HG03103 (cell line): ENCODE results near the gene TRPV2.
"Not testable (repeated sequence)": the region's sequence is repeated elsewhere in the genome, so short reads cannot be mapped to it uniquely, and the experiment has no call there.

Experiments used
- ATAC-seq: cut with Tn5 transposase; IDR thresholded peaks from one replicate; pipeline ENCODE4 v1.9.1; 2021; ENCODE audit warnings: low read depth; ENCODE audit not compliant: unreplicated experiment

Gene TRPV2

DNA sequence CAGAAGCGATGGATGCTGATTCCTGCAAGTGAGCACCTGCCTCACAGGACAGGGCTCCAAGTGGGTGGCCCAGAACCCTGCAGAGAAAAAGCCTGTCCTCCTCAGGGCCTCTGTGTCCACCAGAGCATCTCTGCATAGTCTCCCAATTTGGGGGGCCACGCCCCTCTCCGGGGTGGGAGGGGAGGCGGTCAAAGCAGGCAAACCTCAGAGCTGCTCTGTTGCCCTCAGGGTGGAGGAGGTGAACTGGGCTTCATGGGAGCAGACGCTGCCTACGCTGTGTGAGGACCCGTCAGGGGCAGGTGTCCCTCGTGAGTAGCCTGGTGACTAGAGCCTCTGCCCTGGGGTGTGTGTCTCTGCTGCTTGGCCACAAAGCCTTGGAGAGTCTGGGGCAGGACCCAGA lies 19.3 kb downstream of the TRPV2 start:
- ATAC-seq: no peak

DNA sequence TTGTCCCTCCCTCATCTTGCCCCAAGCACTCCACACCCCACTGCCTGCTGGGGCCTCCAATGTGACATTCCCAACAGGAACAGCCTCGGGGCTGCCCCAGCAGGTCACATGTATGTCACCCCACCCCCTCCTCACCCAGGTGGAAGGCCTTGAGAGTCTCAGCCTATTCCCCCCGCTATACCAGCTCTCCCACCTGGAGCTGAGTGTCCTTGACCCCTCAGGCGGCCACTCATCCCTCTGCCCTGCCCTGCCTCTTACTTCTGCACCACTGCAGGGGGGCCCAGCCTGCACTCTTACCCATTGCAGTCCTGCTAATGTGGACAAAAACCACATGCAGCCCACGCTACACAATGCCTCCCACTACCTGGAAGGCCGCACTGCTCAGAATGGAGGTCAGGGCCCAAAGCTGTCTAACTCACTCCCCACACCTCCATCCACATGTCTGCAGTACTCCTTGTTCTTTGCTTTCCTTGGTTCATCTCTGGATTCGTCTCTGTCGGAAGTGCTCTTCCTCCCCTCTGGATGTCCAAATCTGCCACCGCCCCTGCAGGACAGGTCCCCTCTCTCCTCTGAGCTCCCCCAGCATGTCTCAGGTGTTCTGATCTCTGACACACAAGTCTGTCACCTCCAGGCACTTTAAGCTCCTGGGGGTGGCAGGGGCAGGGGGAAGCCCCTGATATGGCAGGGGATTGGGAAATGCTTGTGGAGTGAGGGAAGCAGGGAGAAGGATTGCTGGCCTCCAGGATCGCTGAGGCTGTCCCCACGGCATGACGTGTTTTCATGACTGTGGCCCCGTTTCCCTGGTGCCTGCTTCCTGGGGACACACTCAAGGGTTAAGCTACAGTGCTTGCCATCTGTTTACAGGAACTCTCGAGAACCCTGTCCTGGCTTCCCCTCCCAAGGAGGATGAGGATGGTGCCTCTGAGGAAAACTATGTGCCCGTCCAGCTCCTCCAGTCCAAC lies 20.8 kb downstream of the TRPV2 start:
- ATAC-seq: no peak

DNA sequence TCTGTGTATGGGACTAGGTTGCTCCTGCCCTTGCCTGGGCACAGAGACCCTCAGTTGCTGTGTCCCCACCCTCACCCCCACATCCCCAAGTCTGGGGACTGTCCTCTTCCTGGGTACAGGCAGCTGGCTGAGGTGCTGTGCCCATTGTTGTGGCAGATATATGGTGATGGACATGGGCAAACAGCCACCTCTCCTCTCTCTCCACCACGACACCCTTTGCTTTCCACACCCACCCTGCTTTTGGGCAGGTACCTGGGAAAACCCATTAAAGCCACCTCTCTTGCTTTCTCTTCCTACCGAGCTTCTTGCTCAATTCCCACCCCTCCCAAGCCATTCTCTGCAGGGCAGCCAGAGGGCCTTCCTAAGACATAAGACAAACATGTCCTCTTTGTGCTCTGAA lies 21.7 kb downstream of the TRPV2 start:
- ATAC-seq: no peak

DNA sequence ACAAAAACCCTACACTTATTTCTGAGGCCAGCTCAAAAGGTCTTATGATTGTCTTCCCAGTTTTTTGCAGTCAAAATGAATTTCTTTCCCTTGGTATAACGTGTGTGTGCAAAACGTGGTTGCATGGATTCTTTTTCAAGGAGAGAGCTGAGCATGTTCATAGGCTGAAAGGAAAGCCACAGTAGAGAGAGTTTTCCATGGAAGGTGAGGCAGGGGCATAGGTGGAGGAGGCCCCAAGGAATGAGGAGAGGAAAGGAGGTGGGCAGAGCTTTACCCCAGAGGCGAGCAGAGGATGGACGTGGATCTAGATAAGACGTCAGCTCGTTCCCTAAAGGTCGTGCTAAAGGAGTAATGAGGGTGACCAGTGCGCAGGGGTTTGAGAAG lies 22.8 kb downstream of the TRPV2 start:
- peak; percentile 5 for ATAC-seq

DNA sequence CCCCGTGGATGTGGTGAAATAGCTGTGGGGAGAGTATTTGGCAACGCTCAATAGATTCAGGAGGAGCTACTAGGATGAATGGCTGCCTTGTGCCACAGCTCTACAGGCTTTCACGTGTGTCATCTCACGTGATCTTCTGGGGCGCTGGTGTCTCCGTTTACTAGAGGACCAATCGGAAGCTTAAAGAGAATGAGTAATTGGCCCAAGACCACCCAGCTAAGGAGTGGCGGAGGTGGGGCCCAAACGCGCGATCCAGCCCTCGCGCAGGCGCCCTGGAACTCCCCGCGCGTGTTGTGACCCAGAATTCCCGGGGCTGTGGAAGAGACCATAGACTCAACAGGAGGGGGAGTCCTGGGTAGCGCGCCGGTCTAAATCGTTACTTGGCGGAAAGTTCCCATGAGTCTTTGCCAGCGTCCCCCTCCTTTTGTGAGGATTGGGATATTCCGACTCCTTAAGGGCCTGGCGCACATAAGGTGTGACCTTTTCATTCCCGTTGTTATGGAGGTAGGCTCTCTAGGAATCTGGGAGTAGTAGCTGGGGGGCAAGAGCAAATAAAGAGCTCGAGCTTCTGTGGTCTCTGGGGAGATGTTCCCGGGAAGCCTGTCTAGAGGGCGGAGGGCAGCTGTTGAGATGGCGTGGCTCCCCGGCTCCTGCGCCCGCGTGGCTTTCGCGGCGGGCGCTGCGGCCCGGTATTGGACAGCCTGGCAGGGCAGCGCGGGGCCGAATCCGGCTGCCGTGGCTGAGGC lies 23.4 kb downstream of the TRPV2 start:
- peak; percentile 74 for ATAC-seq

- peak; percentile 2 for ATAC-seq
These were observed 24.0 kb downstream of the TRPV2 start for GRCh38 chr17:16439303-16439791.

- no peak for ATAC-seq
These were observed 24.5 kb downstream of the TRPV2 start for GRCh38 chr17:16439811-16440351.

GRCh38 chr17:16440354-16440753 lies 25.0 kb downstream of the TRPV2 start:
- ATAC-seq: not testable (repeated sequence)

- ATAC-seq: no peak
These were observed 25.7 kb downstream of the TRPV2 start for GRCh38 chr17:16440901-16441629.

- ATAC-seq: no peak
These were observed 26.8 kb downstream of the TRPV2 start for GRCh38 chr17:16442141-16442540.

DNA sequence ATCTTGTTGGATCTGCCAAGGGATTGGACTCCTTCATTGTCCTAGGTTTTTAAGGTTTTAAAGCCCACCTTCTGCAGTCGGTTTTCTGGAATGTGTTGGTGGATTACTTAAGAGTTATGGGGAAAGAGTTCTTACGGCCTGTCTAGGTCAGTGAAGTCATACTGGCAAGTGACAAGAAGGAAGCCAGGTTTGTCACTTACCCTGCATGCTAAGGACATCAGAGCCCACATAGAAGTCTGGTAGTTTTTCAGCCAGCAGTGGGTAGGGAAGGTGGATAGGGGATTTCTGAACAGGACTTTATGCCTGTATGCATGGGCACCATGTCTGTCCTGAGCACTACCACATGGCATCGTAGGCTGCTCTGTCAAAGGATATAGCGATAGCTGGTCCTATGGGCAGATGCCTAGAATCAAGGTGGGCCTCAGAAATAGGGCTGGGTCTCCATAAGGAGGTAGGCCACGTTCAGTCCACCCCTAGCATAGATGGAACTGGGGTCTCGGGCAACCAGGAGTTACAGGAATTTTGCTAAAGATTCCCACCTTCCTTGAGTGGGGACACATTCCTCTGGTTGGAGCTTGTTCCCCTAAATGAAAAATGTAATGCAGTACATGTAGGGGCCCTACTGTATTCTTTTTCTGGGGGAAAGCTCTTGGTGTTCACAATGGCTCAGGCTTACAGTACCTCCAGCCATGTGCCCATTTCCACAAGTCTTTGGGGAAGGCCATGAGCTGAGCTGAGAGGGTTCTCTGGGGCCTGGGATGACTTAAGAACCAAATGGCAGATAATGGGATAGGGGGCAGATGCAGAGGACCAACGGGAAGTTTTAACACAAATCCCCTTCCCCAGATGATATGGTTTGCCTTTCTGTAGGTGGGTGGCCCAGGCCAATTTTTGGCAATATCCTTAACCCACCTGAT lies 27.5 kb downstream of the TRPV2 start:
- ATAC-seq: no peak

DNA sequence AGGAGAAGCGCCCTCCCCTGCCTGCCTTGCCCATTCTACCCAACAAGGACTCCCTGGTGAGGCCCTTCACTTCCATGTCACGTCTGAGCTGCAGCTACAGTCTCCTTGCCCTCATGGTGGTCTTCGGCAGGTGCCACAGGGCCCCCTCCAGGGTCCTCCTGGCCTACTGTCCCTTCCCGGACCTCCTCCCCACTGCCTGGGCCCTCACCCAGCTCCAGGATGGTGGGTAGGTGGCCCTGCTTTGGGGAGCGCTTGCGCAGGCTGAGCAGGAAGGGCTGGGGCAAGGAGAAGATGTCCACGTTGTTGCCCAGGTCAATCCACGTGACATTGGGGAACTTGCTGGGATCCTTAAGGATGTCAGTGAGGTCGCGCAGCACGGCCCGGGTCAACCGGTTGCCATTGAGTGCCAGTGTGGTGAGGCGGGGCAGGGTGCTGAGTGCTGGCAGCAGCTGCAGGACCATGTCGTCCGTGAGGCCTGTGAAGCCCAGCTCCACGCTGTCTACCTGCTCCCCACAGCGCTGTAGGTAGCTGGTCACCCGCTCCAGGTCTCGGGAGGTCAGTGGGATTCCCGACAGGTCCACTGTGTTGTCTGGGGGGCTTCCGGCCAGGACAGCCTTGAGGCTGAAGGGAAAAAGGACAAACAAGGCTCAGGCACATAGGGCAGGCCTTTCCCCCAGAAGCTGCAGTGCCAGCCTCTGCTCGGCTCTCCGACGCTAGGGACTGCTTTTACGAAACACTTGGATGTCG lies 28.3 kb downstream of the TRPV2 start:
- no peak for ATAC-seq

- no peak for ATAC-seq
These were observed 29.0 kb downstream of the TRPV2 start for GRCh38 chr17:16444258-16444886.

DNA sequence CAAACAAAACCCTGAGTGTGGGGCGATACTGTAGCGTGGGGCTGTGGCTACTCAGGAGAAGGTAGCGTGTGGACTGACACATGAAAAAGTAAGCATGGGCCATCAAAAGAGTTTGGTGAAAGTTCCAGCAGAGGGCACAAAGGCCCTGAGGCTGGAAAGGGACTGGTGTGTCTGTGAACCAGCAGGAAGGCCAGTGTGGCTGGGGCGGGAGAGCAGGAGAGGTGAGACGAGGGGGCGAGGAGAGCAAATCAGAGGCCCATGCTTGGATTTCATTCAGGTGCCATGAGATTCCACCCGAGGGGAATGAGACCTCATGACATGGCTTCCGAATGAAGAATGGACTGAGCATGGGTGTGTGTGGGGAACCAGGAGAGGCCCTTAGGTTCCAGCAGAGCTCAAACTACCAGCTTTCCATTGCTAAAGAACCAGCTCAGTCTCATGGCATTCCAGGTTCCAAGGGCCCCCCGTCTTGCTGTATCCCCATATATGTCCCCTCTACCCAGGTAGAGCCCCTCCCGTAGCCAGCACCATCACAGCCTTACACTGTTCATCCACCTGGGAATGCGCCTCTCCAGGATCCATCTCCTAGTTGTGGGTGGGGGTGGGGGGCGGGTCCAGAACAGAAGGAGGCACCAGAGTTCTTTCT lies 31.1 kb downstream of the TRPV2 start:
- ATAC-seq: no peak

- no peak for ATAC-seq
These were observed 32.3 kb downstream of the TRPV2 start for GRCh38 chr17:16447676-16448075.

GRCh38 chr17:16448490-16448889 lies 33.1 kb downstream of the TRPV2 start:
- no peak for ATAC-seq

- no peak for ATAC-seq
These were observed 33.8 kb downstream of the TRPV2 start for GRCh38 chr17:16449121-16449570.

GRCh38 chr17:16450028-16450427 lies 34.7 kb downstream of the TRPV2 start:
- ATAC-seq: no peak
